Subcutaneous adipose tissue (tissue), 4 donors: ENCODE results near the gene TTC3. TPM values are rescaled to one million over a fixed set of nuclear protein-coding genes. Genes with fewer than 3 reads are reported as not detected.

Experiments
- CTCF ChIP-seq: fragments of 450-650 bp; IDR thresholded peaks from one replicate; pipeline ENCODE4 v1.5.1; 2016; ENCODE audit warnings: low read depth, mild to moderate bottlenecking, control low read depth, antibody characterized with exemption, moderate library complexity
- total RNA-seq, 4 donors: library from RNA; depleted of rRNA; stranded (reverse); fragments of >200 nt; gene quantifications; one replicate each; pipeline ENCODE4 v1.1.0, GENCODE V29; 2016

TTC3 gene
- total RNA-seq, 4 donors from 2014 or later, result 179 to 309 (median 223) TPM

GRCh38 chr21:37098751-37099150 is 25.7 kb downstream of the TTC3 start:
- no peak for TF ChIP-seq CTCF

- TF ChIP-seq CTCF, result no peak
Measured at GRCh38 chr21:37100316-37100715, 27.3 kb downstream of the TTC3 start.

GRCh38 chr21:37101384-37101783 is 28.3 kb downstream of the TTC3 start:
- no peak for TF ChIP-seq CTCF

GRCh38 chr21:37106998-37107397 is 33.9 kb downstream of the TTC3 start:
- no peak for TF ChIP-seq CTCF

- no peak for TF ChIP-seq CTCF
Measured at GRCh38 chr21:37117204-37117603, 44.1 kb downstream of the TTC3 start.

GRCh38 chr21:37118187-37118826 is 45.3 kb downstream of the TTC3 start:
- TF ChIP-seq CTCF, result no peak

GRCh38 chr21:37119421-37120218 is 46.6 kb downstream of the TTC3 start:
- TF ChIP-seq CTCF, result no peak
